SU-DHL-6 (cell line): ENCODE measurements around the gene EHHADH.

Experiments used
- H2AFZ ChIP-seq: fragments of 200-600 bp; sonication (generic); 2 replicates; pipeline ENCODE4 v1.6.1; 2014; ENCODE audit warnings: low read depth, mild to moderate bottlenecking, moderate library complexity, mixed read lengths, antibody characterized with exemption, low read length; ENCODE audit not compliant: severe bottlenecking
- H3F3A ChIP-seq: fragments of 200-600 bp; shearing (Covaris generic); 2 replicates; pipeline ENCODE4 v1.6.0; 2016; ENCODE audit warnings: antibody characterized with exemption, mild to moderate bottlenecking; ENCODE audit not compliant: insufficient read depth
- H3K27ac ChIP-seq: fragments of 200-600 bp; sonication (generic); 2 replicates; pipeline ENCODE4 v1.5.1; 2016; ENCODE audit warnings: low read depth, mild to moderate bottlenecking, low read length, moderate library complexity, mixed read lengths
- H3K27me3 ChIP-seq: fragments of 200-600 bp; sonication (generic), shearing (Covaris generic); 2 replicates; pipeline ENCODE4 v1.6.0; 2014; ENCODE audit warnings: mild to moderate bottlenecking, low read length
- H3K36me3 ChIP-seq: fragments of 200-600 bp; sonication (generic); 2 replicates; pipeline ENCODE4 v1.6.1; 2014; ENCODE audit warnings: mild to moderate bottlenecking, low read length, mixed read lengths
- H3K4me2 ChIP-seq: fragments of 300-600, 200-600 bp; shearing (Covaris generic), sonication (generic); 2 replicates; pipeline ENCODE4 v1.6.0; 2014; ENCODE audit warnings: low read length, low read depth, mild to moderate bottlenecking; ENCODE audit not compliant: poor library complexity, severe bottlenecking
- H3K4me3 ChIP-seq: fragments of 200-600 bp; sonication (generic); 2 replicates; pipeline ENCODE4 v1.5.1; 2014; ENCODE audit warnings: antibody characterized with exemption, low read length, mild to moderate bottlenecking, mixed read lengths; ENCODE audit not compliant: insufficient read depth, poor library complexity, severe bottlenecking
- H3K79me2 ChIP-seq: fragments of 200-600 bp; sonication (generic); 2 replicates; pipeline ENCODE4 v1.6.1; 2014; ENCODE audit warnings: mild to moderate bottlenecking, low read length, moderate library complexity; ENCODE audit not compliant: insufficient read depth
- H3K9ac ChIP-seq: fragments of 200-600 bp; sonication (generic); 2 replicates; pipeline ENCODE4 v1.7.0; 2014; ENCODE audit warnings: mild to moderate bottlenecking, low read length
- H3K9me2 ChIP-seq: fragments of 200-600 bp; sonication (generic); replicated peaks from 2 replicates; pipeline ENCODE4 v1.6.1; 2014; ENCODE audit warnings: low read length; ENCODE audit not compliant: insufficient read depth
- H3K9me3 ChIP-seq: fragments of 200-600 bp; sonication (generic); 2 replicates; pipeline ENCODE4 v1.6.1; 2014; ENCODE audit warnings: low read length, mixed read lengths; ENCODE audit not compliant: insufficient read depth
- H4K20me1 ChIP-seq: fragments of 200-600 bp; sonication (generic); 2 replicates; pipeline ENCODE4 v1.6.1; 2014; ENCODE audit warnings: low read depth, mild to moderate bottlenecking, antibody characterized with exemption, low read length, moderate library complexity, mixed read lengths
- EZH2phosphoT487 ChIP-seq: fragments of 200-600 bp; sonication (generic), shearing (Covaris generic); conservative IDR thresholded peaks from 2 replicates; pipeline ENCODE4 v1.6.1; 2018; ENCODE audit warnings: mild to moderate bottlenecking, antibody characterized with exemption, low read length, moderate library complexity, mixed read lengths
- TF ChIP-seq, protein P1 (sequence below): fragments of 200-600 bp; sonication (generic); IDR thresholded peaks from one replicate; pipeline ENCODE4 v1.5.1; 2017; ENCODE audit warnings: antibody characterized with exemption, mild to moderate bottlenecking, low read length, moderate library complexity; ENCODE audit not compliant: insufficient read depth, poor library complexity, severe bottlenecking

EHHADH gene

DNA sequence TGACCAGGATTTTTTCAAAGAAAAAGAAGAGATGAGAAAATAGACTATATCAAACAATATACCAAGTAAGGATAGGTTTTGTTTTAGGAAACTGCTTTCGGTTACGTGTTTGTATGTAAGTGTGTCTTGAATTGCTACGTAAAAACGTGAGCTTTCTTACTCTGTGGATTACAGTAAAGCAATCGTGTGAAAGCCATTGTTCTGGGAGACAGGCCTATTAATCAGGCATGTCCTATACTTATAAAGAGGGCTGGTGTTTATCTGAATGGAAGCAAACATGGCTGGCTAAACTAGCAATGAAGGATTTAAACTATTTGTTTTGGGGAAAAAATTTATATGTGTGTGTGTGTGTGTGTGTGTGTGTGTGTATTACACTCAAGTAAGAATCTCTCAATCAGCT is 2.6 kb downstream of the EHHADH start:
- Histone ChIP-seq H4K20me1 (no peaks in the 10 kb centered on the region), H3K4me2 (no peak overlapping the region), H3K9me3 (no peaks in the 10 kb centered on the region), H2AFZ (no peak overlapping the region), H3K36me3 (no peaks in the 10 kb centered on the region), H3K4me3 (no peak overlapping the region), H3K79me2 (no peaks in the 10 kb centered on the region), H3K9ac (no peak overlapping the region), H3K27ac (no peak overlapping the region), H3K27me3 (no peaks in the 10 kb centered on the region), H3F3A (no peaks in the 10 kb centered on the region), H3K9me2 (no peaks in the 10 kb centered on the region)
- TF ChIP-seq, protein P1, sequence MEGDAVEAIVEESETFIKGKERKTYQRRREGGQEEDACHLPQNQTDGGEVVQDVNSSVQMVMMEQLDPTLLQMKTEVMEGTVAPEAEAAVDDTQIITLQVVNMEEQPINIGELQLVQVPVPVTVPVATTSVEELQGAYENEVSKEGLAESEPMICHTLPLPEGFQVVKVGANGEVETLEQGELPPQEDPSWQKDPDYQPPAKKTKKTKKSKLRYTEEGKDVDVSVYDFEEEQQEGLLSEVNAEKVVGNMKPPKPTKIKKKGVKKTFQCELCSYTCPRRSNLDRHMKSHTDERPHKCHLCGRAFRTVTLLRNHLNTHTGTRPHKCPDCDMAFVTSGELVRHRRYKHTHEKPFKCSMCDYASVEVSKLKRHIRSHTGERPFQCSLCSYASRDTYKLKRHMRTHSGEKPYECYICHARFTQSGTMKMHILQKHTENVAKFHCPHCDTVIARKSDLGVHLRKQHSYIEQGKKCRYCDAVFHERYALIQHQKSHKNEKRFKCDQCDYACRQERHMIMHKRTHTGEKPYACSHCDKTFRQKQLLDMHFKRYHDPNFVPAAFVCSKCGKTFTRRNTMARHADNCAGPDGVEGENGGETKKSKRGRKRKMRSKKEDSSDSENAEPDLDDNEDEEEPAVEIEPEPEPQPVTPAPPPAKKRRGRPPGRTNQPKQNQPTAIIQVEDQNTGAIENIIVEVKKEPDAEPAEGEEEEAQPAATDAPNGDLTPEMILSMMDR, result no peak
- no peak for TF ChIP-seq EZH2phosphoT487

DNA sequence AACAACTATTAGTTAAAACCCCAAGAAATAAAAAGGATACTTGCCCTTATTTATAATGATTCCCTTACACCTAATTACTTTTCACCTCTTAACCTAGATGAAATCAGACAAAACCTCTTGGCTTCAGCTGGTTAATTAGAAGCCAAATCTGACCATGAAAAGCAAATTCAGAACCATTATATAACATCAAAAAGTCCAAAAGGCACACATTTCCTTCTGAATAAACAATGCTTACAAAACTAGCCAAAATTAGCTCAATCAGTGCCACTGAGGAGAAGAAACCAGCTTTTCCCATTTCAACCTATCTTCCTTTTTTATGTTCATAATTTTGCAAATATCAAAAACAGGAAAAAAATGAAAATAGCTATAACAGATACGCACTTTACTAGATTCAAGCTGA is 3.2 kb downstream of the EHHADH start:
- H3K9ac ChIP-seq, result no peak overlapping the region
- no peak overlapping the region for H3K4me2 ChIP-seq
- no peaks in the 10 kb centered on the region for H3K36me3 ChIP-seq
- H3K27me3 ChIP-seq, result no peaks in the 10 kb centered on the region
- no peaks in the 10 kb centered on the region for H3K9me2 ChIP-seq
- TF ChIP-seq EZH2phosphoT487, result no peak
- TF ChIP-seq, protein P1, result no peak
- no peaks in the 10 kb centered on the region for H3F3A ChIP-seq
- H2AFZ ChIP-seq, result no peak overlapping the region
- no peaks in the 10 kb centered on the region for H4K20me1 ChIP-seq
- no peaks in the 10 kb centered on the region for H3K79me2 ChIP-seq
- H3K27ac ChIP-seq, result no peak overlapping the region
- H3K4me3 ChIP-seq, result no peak overlapping the region
- H3K9me3 ChIP-seq, result no peaks in the 10 kb centered on the region

DNA sequence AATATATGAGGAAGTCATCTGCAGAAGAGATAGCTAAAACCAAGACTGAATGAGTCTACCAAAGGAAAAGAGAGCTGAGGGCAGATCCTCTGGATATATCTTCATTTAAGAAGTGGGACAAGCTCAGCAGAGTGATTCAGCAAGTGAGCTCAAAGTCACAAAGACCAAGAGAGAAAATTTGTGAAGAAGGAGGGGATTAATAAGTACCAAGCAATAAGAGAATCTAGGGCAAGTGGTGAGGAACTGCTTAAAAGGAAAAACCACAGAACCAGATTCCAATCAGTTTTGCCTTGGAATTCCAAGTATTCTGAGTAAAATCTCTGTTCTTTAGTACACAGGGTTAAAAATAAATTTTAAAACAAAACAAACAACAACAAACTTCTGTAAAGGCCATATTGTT is 3.6 kb downstream of the EHHADH start:
- H3K27ac ChIP-seq, result no peak overlapping the region
- H3K4me3 ChIP-seq, result no peak overlapping the region
- no peaks in the 10 kb centered on the region for H3K9me2 ChIP-seq
- H3K9ac ChIP-seq, result no peak overlapping the region
- H3K4me2 ChIP-seq, result no peak overlapping the region
- no peaks in the 10 kb centered on the region for H3F3A ChIP-seq
- no peaks in the 10 kb centered on the region for H3K36me3 ChIP-seq
- H2AFZ ChIP-seq, result no peak overlapping the region
- no peaks in the 10 kb centered on the region for H4K20me1 ChIP-seq
- H3K79me2 ChIP-seq, result no peaks in the 10 kb centered on the region
- H3K9me3 ChIP-seq, result no peaks in the 10 kb centered on the region
- no peaks in the 10 kb centered on the region for H3K27me3 ChIP-seq
- TF ChIP-seq, protein P1, result no peak
- TF ChIP-seq EZH2phosphoT487, result no peak

DNA sequence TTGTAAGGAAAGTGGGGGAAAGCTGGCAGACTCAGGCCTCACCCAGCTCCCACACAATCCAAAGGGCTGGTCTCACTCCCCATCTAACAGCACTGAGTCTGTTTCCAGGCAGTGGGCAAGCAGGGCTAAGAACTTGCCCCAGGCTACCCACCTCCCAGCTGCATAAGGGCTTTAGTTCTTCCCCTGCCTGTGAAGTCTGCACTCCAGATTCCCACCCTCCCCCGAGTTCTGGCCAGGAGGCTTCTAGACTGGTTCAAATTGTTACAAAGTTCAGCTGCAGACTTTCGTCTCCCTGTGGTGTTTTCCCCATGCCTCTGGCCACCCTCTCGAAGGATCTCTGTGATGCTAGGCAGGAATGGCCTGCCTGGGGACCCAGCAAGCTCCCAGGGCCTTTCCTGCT is 11.2 kb downstream of the EHHADH start:
- H3K9me3 ChIP-seq, result no peaks in the 10 kb centered on the region
- H3K4me3 ChIP-seq, result no peak overlapping the region
- H3F3A ChIP-seq, result no peaks in the 10 kb centered on the region
- H3K36me3 ChIP-seq, result no peaks in the 10 kb centered on the region
- H3K4me2 ChIP-seq, result no peak overlapping the region
- H3K9ac ChIP-seq, result no peak overlapping the region
- H3K9me2 ChIP-seq, result no peaks in the 10 kb centered on the region
- no peak for TF ChIP-seq EZH2phosphoT487
- TF ChIP-seq, protein P1, result no peak
- no peak overlapping the region for H2AFZ ChIP-seq
- no peak overlapping the region for H3K27ac ChIP-seq
- H3K79me2 ChIP-seq, result no peaks in the 10 kb centered on the region
- no peaks in the 10 kb centered on the region for H3K27me3 ChIP-seq
- H4K20me1 ChIP-seq, result no peaks in the 10 kb centered on the region
